NCI-H2227 treated with DMSO at 0.1 percent for 48 hours (cell line): ENCODE measurements around the gene TWNK.

Source experiments
- DNase-seq: peaks from one replicate; lab custom pipeline; 2025; lab: John Stamatoyannopoulos, UW

The TWNK gene

DNA sequence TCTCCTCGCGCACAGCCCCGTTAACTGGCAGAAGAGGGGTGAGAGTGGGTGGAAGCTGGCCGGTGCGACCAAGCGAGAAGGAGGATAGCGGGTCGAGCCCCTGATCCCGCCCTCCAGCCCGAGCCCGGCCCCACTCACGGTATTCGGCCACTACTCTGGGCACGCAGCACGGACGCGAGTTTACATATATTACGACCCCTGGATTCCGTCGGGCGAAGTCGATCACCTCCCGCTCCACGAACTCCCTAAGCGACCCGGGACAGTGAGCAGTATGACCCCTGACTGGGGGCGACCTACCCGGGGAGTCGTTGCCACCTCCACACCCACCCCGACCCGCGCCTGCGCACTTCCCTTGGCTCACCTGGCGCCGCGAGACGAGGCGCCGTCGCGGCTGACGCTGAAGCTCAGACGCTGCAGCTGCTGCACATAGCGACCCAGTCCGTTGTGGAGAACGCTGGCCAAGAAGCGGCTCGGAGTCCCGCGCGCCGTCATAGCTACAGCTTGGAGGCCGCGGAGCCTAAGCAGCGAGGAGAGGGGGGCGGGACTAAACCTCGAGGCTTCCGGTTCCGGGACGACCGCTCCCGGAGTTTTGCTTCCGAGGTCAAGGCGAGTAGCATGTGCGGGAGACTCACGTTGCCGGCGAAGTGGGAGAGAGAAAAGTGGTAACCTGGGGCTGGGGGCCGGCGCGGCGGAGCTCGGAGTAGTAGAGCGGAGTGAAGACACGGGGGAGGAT, at the start of gene TWNK, which contains the start of gene MRPL43:
TWNK (plus strand) TSS at position 592 of the 733 bp plus-strand sequence. CDS start 668 bp downstream, outside the sequence.
MRPL43 (minus strand) TSS at position 546 of the 733 bp plus-strand sequence; CDS start at position 492, 54 bp downstream.
- DNase-seq = peak; percentile 36

DNA sequence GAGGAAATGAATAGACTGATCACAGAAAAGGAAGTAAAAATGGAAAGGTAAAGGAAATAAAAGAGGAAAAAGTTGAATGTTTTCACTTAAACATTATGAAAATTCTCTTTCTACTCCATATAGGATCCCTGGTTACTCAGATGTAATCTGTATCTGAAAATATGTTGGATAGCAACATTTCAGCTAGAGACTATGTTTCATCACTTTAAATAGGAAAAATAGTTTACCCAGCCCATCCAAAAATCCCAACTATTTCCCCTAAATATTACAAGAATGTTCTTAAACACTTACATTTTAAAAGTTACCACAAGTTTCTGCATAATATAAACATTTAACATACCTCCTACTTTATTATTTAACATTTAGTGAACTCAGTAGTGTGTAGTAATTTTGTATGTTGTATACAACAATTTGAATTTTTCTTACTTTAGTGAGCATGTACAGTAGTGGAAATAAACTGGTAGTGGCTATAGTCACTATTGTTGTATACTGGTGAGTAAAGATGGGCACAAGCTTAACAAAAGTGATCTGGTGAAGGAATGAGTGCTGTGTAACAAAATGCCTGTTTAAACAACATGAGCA, 47.5 kb upstream of the TWNK start:
- no peak for DNase-seq

DNA sequence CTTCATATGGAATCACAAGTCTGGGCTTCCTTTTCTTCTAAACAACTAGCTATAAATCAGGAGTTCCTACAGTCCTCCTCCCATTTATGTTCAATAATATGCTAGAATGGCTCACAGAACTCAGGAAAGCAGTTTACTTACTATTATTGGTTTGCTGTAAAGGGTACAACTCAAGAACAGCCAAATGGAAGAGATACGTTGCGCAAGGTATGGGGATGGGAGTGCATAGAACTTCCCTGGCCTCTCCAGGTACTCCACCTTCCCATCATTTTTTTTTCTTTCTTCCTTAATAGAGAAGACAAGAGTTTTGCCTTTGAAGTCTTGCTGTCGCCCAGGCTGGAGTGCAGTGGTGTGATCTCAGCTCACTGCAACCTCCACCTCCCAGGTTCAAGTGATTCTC, 45.1 kb upstream of the TWNK start:
- DNase-seq = no peak

DNA sequence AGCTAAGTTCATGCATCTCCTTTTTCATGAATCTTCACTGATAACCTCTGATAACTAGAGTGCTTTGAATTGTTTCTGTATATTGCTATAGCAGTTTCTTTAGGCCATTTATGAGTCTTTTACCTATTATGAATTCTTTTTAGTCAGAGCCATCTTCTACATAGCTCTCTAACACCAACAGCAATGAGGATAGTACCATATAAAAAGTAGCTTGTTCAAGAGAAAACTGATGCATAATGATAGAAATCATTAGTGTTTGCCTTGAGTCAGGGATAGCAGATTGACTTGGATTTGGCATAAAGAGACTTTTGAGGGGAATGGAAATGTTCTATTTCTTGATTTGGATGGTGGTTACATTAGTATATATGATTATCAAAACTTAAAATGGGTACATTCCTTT, 43.8 kb upstream of the TWNK start:
- DNase-seq = no peak

DNA sequence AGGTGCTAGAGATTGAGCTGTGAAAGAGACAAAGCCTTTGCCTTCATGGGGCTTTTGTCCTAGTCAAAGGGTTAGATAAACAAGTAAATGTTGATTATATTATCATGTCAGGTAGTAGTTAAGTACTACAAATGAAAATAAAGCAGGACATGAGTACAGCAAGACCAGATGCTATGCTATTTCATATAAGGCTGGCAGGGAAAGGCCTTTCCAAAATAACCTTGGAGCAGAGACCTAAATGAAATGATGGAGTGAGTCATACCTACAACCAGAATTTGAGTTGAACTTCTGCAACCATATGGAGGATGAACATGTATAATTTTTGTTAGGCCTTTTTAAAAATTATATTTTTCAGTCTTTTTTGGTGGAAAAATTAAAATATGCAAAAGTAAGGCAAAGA, 41.6 kb upstream of the TWNK start:
- DNase-seq = no peak

DNA sequence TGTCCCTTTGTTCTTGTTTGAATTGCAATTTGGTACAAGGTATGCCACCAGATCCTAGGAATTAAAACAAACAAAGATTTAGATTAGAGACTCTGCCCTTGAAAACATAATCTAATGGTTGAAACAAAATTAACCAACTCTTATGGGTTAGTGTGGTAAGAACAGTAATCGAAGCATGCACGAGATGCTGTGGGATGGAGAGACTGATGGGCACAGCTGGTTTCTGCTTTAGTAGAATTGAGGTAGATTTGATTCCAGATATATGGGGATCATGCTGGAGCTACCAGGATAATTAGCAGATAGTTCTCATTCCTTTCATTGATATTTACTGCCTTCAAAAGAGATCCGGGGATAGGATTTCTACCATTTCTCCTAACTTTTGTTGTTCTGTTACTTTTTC, 38.4 kb upstream of the TWNK start:
- DNase-seq = no peak

DNA sequence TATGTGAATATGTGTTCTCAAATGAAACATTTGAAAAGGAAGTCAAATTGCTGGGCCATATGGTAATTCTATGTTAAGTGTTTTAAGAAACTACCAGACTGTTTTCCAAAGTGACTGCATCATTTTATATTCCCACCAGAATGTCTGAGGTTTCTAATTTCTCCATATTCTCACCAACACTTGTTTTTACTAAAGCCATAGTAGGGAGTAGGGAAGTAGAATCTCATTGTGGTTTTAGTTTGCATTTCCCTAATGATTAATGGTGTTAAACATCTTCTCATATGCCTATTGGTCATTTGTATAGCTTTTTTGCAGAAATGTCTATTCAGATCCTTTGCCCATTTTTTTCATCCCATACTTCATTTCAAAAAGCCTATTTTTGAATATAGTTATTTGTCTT, 27.1 kb upstream of the TWNK start:
- no peak for DNase-seq

DNA sequence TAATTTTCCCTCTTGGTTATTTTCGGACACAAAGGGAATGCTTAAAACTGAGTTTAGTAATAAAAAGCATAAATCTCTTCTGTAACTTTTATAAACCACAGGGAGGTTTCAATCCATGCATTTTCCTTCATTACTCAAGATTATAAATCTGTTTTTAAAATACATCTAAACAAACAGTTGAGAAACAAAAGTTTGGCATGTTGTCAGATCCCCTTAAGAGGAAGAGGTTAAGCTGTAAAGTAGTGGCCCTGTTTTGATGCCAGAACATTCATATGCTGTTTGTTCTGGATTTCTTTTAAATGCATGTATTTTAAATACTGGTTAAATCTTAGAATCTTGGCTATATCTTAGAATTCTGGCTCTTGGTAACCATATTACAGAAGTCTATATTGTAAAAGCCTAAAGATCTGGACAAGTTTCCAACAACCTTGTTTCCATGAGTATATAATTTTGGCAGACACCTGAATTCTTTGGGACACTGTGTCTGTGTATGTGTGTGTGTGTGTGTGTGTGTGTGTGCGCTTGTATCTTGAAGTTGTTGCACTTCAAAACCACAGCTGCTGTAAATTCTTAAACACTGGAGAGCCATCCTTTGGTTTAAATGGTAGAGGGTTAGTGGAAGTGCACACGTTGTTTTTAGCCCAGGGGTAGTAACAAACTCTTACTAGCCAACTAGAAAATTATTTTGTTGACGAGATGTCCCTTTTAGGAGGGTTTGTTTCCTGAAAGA, 24.8 kb upstream of the TWNK start:
- no peak for DNase-seq

DNA sequence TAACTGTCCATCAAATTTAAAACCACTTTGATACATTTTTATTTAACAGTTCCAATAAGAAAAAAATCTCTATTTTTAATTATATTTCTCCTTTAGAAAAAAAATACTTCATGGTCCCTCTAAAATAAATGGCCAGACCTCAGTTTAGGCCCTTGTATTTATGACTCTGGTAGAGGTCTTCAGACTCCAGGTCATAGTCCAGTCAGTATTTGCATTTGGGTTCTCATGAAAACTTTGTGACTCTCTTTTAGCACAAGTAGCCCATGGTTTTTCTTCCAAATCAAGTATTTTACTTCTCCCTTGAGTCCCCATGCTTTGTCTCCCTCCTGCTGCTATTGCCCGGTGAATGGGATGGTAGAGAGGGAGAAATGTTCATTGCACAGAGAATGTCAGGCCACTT, 23.5 kb upstream of the TWNK start:
- DNase-seq = no peak

DNA sequence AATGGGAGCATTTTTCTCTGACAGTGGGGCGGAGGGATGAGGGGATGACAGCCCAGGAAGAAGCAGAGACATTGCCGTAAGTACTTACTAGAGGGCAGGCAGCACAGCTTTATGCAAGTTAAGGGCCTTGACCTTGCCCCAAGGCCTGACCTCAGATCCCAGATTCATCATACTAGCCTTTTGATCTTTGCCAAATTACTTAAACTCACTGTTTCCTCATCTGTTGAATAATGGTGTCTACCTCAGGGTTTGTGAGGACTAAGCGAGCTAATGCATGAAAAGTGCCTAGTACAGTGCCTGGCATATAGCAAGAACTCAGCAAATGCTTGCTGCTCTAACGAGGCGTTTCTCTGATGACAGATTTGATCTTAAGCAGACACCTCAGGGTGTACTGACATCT, 21.5 kb upstream of the TWNK start:
- DNase-seq = no peak

DNA sequence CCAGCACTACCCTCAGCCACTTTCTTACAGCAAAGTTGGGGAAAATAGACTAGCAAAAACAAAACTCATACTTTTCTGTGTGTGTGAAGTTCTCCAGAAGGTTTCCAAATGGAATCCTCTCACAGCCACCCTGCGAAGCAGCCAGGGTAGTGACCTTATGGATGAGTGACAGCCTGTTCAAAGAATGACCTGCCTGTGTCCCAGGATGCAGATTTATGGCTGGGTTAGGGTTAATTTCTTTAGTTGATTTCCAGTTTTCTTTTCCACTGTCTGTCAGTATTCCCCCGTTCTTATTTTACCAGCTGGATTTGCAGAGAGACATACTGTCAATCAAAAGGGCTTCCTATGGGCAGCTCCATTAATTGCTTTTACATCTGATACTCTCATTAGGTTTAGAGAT, 20.5 kb upstream of the TWNK start:
- no peak for DNase-seq

DNA sequence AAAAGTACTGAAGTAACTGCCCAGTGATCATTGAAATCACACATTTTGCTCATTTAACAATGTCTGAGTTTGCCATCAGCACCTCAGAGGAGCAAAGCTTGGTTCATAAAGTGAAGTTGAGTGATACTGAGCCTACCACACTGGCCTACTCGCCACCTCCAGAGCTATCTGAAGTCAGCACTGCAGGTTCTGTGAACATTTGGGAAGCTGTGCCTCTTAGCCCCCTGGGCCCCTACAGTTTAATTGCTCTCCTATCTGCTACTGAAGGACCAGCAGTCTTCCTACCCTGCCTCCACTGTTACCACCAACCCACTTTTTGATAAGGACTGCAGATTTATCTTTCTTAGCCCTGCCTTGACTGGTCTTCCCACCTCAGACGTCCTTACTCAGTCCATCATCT, 20.0 kb upstream of the TWNK start:
- no peak for DNase-seq

DNA sequence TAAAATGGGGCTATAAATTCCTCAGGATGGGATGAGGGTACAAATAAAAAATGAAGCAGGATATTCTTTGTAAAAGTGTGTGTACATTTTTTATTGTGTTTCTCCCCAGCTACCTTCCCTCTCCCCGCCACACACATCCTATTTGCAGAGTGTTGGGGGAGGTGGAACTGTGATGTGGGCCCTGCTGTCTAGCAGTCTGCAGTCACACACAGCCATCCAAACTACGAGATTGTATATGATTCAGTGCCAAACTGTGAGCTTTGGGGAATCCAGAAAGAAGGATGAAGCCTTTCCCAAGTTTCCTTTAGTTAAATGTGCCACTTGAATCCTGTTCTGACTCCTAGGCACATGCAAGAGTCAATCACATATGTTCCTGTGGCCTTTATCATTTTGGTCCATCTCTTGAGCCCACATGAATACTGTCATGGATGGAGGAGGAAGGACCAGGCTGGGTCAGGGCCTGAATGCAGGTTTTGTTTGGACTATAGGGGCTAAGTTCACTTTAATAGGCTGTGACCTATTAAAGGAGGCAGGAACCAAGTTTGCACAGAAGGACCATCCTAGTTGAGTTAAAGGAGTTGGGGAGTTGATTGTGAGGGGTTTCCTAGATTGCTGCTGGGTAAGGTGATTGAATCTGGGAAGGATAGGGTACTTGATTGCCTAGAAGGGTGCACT, 19.1 kb upstream of the TWNK start:
- no peak for DNase-seq

DNA sequence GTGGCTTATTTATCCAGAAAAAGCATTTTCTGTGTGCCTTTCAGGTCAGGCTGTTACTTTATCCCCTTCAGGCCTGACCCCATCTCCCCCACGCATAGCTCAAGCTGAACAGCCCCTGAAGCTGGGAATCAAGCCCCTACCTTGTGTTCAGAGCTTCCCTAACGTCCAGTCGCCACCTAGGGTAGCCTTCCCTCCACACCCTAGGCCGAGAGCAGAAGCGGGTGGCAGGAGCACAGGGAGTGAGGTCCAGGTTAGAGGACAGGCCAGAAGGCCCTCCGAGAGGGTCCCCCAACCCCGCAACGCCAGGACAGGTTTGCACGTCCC, 18.5 kb upstream of the TWNK start:
- DNase-seq = no peak

DNA sequence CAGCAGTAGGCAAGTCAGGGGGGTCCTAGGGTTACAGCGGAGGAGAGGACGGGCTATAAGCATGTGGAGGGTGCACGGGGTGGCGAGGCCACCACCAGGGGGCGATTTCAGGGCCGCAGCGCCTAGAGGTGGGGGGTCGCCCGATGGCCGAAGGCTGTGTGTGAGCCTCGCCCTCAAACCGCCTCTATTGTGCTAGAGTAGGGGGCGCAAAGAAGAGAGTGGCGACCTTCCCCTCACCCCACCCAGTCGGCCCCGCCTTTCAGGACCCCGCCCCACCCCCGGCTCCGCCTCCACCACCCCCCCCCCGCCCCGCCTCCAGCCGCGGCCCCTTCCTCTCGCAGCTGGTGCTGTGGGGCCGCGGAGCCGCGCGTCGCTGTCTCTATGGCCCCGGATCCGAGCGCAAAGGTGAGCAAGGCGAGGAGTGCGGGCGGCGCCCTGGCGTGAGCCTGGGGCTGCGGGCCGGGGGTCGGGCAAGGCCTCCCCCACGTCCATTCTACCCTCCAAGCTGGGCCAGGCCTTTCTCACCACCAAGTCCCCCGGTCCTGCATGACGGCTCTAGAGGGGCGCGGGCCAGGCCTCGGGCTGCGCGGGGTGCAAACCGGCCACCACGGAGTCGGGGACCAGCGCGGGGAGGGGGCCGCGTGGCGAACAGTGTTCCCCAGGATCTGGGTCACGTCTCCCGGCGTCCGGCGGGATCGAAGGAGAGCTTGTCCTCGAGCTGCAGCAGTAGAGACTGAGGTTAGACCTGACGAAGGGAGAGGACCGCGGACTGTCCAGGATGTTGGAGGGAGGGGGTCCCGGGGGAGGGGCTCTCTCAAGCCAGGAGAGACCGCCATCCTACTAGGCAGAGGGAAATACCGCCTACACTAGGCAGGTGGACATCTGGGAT, 17.9 kb upstream of the TWNK start, which contains the start of gene SEMA4G:
SEMA4G (plus strand) TSS at position 318 of the 889 bp plus-strand sequence. CDS start 3,409 bp downstream, outside the sequence.
- DNase-seq = peak; percentile 34

DNA sequence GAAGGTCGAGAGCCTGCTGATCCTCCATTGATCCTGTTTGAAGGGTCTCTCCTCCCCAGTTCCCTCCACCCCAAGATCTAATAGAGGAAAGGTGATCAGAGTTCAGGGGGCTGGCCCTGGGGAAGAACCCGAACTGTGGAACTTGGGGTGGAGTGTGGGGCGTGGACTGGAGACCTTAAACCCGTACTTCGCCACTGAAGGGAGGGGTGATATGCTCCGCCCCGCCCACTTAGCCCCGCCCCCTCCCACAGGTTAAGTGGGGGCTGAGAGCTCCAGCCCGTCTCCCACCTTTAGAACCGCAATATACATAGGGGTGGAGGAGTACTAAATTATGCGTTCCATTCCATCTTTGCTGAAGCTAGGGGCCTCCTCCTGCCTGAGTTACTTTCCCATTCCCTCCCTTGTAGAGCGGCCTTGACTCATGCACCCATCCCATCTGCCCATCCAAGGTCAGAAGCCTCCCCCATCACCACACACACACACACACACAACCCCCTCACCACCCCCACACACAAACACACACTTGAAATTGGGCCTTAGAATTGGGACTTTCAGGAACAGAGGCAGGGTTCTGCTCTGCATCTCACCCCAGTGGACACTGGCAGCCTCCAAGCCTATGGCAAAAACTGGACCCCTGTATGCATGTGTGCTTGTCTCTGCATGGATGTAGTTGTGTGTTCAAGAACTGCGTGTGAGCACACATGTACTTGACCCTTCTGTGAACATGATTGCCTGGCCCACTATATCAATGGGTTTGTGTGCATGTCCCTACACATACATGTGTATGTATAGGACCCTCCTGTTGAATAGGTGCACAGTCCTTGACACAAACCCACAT, 17.0 kb upstream of the TWNK start:
- DNase-seq = no peak

DNA sequence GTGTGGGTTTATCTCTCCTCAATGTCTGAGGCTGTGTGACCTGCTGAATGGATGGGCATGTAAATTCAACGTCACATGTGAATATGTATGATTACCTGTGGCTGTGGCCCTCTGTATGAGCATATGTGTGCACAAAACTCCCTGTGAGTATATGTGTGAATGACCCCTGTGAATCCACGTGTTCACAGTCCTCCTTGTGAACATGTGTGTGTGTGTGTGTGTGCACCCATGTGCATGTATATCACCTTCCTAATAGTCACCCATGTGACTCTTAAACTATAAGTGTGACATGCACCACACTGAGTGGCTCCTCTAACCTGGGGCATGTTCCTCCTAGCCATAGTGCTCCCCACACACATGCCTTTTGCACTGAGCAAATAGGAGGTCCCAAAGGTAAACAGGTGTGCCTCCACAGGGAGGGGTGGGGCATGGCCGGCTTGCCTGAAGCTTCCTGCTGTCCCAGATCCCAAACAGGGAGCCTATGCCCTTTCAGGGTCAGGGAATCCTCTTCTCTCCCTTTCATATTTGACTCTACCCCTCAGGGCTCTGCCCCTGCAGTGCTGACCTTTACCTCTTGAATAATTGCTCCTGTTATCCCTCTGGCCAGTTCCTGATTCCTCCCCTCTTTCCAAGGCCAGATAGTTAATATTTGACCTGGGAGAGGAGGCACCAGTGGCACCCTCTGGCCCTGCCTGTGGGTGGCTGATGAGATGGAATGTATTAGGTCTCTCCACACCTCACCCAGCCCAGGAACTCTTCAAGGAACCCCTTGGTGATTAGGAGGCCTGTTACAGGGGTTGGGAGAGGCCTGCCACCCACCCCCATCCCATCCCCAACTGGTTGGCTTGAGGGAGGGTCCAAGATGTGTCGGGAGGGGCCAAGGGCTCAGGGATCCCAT, 16.2 kb upstream of the TWNK start:
- DNase-seq = no peak

DNA sequence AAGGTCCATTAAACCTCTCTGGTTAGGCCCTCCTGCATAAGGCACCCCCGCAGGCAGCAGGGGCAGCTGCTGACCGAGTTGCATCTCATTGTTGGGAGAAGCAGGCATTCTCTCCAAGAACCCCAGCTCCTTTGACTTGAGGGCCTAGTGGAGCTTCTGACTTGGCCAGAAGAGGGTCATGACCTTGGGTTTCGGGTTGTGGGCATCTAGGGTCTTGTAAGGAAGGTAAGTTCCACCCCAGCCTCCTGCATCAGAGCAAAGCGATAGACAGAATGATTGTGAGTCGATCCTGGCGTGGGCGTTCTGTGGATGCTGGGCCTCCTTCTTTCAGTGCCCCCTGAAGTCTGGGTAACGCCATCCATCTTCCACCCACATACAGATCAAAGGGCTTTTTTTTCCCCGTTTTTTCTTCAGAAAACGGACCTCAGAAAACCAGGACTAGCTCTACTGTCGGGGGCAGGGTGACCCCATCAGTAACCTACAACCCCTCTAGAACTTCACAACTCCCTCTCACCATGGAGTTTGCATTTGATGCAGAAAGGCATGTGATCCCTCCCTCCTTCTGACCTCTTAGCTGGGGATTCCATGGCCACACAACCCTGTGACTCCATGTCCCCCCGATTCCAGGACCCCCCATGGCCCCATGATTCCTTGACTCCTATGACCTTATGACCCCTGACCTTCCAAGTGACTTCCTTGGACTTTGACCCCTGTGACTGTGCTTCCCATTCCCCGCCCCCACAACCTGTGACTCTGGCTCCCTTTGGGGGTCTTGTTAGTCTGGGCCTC, 15.0 kb upstream of the TWNK start:
- no peak for DNase-seq
